GM19397 (cell line): ENCODE measurements around the gene EVL.
"Not testable (repeated sequence)": the region's sequence is repeated elsewhere in the genome, so short reads cannot be mapped to it uniquely, and the experiment has no call there.

ENCODE experiments used
- ATAC-seq: cut with Tn5 transposase; IDR thresholded peaks from one replicate; pipeline ENCODE4 v1.9.1; 2021; ENCODE audit warnings: mild to moderate bottlenecking, moderate library complexity; ENCODE audit not compliant: unreplicated experiment

The EVL gene, protein sequence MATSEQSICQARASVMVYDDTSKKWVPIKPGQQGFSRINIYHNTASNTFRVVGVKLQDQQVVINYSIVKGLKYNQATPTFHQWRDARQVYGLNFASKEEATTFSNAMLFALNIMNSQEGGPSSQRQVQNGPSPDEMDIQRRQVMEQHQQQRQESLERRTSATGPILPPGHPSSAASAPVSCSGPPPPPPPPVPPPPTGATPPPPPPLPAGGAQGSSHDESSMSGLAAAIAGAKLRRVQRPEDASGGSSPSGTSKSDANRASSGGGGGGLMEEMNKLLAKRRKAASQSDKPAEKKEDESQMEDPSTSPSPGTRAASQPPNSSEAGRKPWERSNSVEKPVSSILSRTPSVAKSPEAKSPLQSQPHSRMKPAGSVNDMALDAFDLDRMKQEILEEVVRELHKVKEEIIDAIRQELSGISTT

DNA sequence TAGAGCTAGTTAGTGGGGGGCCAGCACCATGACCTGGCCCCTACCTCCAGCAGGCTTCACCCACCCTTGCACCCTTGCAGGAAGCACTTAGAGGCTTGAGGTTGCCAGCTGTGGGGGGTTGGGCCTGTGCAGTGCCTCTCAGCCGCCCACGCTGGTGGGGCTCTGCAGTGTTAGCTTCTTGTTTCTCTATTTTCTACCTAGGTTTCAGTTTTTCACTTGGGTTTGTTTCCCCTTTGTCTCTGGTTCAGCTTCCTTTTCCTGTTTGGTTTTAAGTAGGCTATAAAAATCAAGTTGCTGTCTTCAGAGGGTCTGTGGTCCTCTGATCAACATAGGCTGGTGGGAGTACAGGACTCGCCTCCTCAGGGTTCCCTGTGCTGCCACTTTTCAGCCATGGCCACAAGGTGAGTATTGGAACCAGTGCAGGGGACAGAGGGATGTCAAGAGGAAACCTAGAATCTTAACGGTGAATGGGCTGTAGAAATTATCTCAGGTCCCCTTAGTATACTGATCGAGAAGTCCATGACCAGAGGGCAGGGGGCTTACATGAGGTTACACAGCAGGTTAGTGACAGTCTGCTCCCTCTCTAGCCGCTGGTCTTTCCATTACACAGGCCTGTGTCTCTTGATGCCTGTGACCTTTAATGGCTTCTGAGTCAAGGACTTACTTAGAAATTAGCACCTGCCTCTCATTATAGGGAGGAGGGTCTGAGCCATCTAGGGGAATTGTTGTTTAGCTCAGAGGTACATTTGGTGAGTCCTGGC lies at the start of gene EVL:
Gene EVL, plus strand, starts transcription at position 312 of the 761 bp plus-strand sequence. Its CDS starts 79 bp downstream, at position 391.
- ATAC-seq: peak; percentile 54

- ATAC-seq: no peak
Measured at GRCh38 chr14:100017553-100017952, 47.7 kb upstream of the EVL start.

- ATAC-seq: no peak
Measured at GRCh38 chr14:100018054-100018453, 47.2 kb upstream of the EVL start.

GRCh38 chr14:100018482-100018881 lies 46.7 kb upstream of the EVL start:
- no peak for ATAC-seq

GRCh38 chr14:100019156-100019744 lies 46.0 kb upstream of the EVL start:
- ATAC-seq: no peak

DNA sequence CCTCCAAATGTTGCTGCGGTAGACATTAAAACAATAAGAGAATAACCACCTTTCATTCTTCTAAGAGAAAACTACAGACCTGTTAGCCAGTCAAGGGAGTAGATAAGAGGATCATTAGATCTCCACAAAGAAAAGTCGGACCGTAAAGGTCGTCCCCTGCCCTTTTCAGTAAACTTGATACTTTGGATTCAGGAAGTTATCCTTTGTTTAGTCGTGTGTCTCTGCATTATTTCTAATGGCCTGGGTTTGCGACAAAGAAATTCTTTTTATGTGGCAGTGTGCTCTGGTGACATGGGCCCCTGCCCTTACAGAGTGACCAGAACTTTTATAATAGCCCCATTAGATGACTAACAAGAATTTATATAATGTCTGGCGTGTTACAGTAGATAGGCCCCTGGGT lies 44.6 kb upstream of the EVL start:
- ATAC-seq: no peak

DNA sequence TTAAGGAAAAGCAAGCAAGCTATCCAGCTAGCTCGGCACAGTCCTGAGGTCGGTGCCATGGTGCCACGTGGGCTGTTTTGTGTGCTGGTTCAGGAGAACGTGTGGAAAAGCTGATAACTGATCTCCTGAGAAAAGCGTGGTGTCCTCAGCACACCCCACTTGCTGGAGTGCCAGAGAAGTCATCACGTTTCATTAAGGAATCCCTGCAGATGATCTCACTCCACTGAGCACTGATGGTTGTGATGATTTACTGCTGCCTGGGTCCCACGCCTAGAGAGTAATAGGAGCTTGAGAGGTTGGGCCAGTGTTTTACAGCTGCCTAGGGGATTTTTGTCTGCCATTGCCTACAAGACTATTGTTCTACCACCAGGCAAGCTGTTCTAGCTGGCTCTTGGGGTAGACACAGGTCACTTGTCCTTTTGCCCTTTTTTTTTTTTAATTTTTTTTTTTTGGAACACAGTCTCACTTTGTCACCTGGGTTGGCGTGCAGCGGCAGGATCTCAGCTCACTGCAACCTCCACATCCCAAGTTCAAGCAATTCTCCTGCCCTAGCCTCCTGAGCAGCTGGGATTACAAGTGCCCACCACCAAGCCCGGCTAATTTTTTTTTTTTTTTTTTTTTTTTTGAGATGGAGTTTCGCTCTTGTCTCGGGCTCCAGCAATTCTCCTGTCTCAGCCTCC lies 42.3 kb upstream of the EVL start:
- ATAC-seq: no peak

DNA sequence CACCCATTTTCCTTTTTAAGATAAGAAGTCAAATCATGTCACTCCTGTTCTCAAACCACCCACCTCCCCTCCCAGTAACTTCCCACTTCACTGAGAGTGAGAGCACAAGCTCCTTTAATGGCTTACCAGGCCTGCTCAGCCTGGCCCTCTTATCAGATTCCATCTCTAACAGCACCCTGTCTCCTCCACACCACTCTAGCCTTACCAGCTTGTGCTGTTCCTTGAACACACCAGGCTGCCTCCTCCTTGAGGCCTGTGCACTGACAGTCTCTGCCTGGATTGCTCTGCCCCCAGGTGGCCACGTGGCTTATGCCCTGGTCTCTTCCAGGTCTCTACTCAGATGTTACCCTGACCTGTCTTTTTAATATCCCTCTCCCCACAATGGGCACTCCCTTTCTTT lies 40.1 kb upstream of the EVL start:
- no peak for ATAC-seq

GRCh38 chr14:100027771-100028490 lies 37.3 kb upstream of the EVL start:
- ATAC-seq: no peak

DNA sequence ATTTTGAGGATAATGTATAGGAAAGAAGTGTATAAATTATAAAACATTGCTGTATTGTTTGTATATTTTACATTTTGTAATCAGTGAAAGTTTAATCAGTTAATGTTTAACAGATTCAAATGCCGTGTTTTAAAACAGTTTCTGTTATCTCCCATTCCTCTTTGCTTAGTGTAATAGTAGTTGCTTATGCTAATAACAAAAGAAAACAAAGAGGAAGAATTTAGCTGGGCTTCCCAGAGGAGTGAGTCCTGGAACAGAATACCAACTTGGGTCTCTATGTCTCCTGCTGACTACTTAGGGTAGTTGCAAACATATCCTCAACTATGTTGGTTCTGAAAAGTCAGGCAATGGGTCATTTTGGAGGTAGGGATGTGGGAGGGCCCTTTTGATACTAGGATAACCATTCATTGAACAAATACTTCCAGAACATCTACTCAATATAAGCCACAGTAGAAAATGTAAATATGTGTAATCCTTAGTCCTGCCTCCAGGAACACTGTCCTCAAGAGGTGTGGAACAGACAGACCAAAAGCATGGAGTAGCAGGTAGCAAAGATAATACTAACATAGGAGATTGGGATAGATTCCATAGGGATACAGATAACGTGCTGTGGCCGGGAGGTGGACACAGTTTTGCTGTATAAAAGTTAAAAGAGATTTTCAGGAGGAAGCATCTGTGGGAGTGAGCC lies 36.1 kb upstream of the EVL start:
- no peak for ATAC-seq

DNA sequence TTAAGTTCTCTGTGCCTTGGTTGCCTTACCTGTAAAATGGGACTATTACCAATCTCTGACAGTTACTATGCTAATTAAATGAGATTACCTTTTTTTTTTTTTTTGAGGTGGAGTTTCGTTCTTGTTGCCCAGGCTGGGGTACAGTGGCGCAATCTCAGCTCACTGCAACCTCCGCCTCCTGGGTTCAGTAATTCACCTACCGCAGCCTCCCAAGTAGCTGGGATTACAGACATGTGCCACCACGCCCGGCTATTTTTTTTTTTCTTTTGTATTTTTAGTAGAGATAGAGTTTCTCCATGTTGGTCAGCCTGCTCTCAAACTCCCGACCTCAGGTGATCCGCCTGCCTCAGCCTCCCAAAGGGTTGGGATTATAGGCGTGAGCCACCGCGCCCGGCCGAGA lies 35.2 kb upstream of the EVL start:
- not testable (repeated sequence) for ATAC-seq

DNA sequence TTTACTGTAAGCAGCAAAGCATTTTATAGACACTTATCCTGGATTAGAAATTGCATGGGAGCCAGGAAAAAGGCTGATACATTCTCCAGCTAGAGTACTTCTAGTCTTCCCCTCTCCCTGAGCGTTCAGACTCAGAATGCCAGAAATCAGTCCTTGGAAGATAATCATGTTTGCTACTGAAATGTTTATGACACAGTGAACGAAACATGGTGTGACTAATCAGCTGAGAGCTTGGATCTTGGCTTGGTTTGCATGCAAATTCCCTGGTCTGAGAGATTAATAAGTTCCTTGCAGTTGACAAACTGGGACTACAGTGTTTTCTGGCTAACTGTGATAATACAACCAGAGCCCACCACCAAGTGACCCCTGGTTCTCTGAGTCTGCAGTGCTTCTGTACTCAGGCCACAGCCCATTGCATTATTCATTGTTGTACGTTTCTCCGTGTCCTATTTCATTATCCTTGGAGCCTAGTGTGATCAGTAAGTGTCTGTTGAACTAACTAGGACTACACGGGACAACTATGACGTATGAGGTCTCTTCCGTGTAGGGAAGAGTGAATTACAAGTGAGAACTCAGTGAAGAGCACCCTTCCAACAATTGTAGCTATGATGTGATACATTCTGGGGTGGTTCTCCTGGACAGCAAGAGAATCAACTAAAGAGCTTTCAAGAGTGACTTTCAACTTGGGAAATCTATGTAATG lies 34.6 kb upstream of the EVL start:
- no peak for ATAC-seq

DNA sequence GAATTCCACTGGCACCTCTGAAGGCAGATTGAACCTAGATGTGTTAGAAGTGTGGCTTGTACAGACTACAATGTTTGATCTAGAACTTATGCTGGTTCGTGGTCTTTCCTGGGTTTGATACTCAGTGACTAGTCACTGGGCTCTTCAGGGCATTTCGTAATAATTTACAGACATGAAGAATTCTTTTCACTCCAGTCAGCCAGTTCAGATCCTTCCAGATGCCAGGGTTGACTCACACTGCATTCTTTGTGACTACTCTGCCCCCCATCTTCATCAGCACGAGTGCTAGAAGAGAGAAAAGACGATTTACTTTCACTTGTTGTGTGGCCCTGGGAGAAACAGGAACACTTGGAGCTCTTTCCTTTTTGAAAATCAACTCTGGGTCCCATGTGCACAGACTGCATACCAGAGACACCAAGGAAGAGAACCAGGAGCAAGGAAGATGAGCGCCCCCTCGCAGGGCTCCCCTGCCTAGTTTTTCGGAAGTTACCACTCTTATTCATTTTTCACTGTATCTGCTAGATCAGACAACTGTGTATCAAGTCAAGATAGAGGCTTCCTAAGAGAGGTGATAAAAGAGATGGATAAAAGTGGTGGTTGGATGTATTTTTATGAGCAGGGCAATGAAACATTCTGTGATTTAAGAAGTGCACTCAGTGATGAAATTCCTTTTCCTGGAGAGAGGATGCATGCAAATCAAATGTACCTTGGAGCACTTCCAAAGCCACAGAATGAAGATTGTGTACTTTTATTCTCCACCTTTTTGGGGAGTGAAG lies 33.5 kb upstream of the EVL start:
- no peak for ATAC-seq

DNA sequence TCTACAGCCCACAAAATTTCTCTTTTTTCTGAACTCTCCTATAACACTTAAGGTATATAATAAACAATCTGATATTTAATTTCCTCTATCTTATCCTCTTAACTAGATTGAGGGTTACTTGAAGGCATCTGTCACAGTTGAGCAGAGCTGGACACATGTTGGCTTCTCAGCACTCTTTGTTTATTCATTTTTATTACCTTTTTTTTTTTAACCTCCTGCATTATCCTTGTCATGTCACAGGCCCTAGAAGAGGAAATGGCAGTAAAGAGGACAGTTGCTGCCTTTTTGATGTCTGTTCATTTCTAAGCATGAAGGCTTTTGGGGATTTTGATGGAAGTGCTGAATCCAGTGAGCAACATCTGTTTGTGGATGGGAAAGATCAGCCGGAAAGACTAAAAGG lies 32.5 kb upstream of the EVL start:
- no peak for ATAC-seq

- ATAC-seq: no peak
Measured at GRCh38 chr14:100033347-100034075, 31.7 kb upstream of the EVL start.

GRCh38 chr14:100034468-100034867 lies 30.8 kb upstream of the EVL start:
- no peak for ATAC-seq

DNA sequence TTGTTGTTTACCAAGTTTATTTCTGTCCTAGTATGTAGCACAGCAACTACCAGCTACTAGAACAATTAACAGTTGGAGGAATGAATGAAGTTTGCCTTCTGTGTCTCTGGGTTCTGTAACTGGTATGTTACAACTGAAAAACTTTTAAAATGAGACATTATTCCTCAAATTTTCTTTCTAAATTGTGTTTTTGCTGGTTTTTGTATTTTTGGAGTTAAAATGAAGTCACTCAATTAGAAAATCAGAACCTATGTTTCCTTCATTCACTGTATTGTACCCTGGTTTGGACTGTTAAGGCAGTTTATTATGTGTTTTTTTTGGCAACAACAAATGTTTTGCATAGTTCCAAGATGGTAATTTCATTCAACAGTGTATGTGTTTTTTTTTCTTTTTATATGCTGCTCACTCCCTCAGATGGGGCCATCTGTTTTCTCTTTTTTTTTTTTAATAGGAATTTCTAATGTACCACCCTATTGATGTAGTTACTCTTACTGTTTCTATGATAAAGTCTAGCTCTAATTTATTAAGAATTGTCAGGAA lies 30.2 kb upstream of the EVL start:
- no peak for ATAC-seq

DNA sequence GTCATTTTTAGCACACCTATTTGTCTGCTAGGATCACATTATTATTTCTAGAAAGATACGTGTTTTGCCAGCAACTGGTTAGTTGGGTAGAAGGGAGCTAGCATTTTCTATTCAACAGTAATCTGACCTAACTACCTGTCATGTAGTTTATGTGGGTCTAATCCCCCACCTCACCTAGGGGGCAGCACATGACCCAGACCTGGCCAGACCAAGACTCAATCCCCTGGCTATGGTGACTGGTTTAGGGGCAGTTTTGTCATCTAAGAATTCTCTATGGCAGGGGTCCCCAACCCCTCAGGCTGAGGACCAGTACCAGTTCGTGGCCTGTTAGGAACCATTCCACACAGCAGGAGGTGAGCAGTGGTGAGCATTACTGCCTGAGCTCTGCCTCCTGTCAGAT lies 29.5 kb upstream of the EVL start:
- no peak for ATAC-seq
